Right lobe of liver (tissue), 4 donors: ENCODE data around the gene DNAH2.
A peak's percentile ranks its signal among the peaks of the same experiment; 100 is the strongest.

Experiments
- POLR2A ChIP-seq: fragments of 450-650 bp; IDR thresholded peaks from one replicate; pipeline ENCODE4 v1.6.1; 2017; ENCODE audit warnings: antibody characterized with exemption, mild to moderate bottlenecking
- TF ChIP-seq, protein P1 (sequence below), 4 donors: fragments of 200-600 bp in 3 of 4; fragments of 450-650 bp in 1 of 4; IDR thresholded peaks; one replicate each; pipeline versions ENCODE4 v1.5.1 to v1.8.0; 2016 to 2022; ENCODE audit warnings: antibody characterized with exemption in 4 of 4, mild to moderate bottlenecking in 2 of 4
- donor health status: DM: no; HTN: no; CAD: no.
- donor health status: DM: no; HTN: no; CAD: no.
- donor health status: DM: no; HTN: yes; CAD: no.

DNA sequence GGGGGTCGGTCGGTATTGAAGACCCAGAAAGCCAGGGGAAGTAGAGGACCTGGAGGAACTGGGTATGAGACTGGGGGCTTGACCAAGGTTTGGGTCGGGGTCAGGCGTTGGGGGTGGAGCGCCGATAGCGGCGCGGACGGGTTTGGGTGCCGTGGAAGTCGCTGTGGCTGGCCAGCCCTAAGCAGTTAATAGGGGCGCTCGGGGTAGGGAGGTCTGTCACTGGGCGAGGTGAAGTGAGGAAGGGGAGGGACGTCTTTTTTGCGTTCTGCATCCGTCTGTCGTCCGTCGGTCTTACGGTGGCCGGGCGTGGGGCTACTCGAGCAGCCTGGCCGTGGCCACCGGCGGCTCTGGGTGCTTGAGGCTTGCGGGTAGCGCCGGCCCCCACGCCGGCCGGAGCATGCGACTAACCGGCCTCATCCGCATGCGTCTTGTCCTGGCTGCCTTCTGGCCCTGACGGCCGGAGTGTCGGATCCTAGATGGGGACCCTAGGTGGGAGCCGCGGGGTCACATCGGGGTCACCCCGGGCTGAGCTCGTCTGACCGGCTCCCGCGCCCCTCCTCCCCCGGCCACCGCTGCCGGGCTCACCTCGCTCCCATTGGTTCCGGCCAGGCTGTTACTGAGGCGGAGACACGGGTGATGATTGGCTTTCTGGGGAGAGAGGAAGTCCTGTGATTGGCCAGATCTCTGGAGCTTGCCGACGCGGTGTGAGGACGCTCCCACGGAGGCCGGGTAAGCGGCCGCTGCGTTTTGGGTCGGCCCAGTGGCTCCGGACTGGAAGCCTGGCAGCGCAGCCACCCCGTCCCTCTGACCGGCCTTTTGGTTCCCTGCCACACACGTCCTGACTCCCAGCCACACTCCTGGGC lies 127.0 kb downstream of the DNAH2 start:
- peak; percentile 86 for TF ChIP-seq POLR2A
- TF ChIP-seq, protein P1, sequence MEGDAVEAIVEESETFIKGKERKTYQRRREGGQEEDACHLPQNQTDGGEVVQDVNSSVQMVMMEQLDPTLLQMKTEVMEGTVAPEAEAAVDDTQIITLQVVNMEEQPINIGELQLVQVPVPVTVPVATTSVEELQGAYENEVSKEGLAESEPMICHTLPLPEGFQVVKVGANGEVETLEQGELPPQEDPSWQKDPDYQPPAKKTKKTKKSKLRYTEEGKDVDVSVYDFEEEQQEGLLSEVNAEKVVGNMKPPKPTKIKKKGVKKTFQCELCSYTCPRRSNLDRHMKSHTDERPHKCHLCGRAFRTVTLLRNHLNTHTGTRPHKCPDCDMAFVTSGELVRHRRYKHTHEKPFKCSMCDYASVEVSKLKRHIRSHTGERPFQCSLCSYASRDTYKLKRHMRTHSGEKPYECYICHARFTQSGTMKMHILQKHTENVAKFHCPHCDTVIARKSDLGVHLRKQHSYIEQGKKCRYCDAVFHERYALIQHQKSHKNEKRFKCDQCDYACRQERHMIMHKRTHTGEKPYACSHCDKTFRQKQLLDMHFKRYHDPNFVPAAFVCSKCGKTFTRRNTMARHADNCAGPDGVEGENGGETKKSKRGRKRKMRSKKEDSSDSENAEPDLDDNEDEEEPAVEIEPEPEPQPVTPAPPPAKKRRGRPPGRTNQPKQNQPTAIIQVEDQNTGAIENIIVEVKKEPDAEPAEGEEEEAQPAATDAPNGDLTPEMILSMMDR (IDR thresholded peaks at IDR 0.05) = no peak
